Measurements from ENCODE around the gene VTN.

VTN gene

GRCh38 chr17:28398280-28398981 is 28.3 kb upstream of the VTN start:
- Mint-ChIP-seq H3K4me3 (no peak overlapping the region), H3K9me3 (no peaks in the 10 kb centered on the region), H3K27ac (no peak overlapping the region), H3K27me3 (no peaks in the 10 kb centered on the region), H3K4me1 (no peaks in the 10 kb centered on the region), H3K36me3 (peaks cover 2% of the 10 kb centered on the region)

DNA sequence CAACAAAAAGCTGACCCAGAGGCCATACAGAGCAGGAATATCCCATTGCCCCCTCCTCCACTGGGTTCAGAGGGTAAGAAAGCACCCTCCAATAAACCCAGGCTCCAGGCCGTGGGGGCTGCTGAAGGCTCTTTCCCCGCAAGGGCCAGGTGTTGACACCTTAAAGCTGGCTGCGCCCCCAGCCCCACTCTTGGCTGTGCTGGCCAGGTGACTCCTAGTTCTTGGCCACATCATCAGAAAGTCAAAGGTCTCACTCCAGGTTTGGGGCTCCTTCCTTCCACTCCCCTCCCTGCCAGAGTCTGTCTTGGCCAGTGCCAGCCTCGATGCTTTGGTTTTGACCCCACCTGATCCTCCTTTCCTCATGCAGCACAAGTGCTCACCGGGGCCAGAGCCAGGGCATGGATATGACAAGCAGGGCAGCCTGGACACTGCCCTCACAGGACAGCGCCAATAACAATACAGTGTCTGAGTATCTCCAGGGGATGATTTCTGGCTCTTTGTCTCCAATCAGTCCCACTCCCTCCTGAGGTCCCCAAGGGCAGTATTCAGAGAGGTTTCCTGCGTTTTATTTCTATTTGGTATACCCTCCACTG is 27.7 kb upstream of the VTN start:
- no peak overlapping the region for H3K4me3 Mint-ChIP-seq
- peaks cover 2% of the 10 kb centered on the region for H3K36me3 Mint-ChIP-seq
- H3K9me3 Mint-ChIP-seq, result no peaks in the 10 kb centered on the region
- no peaks in the 10 kb centered on the region for H3K4me1 Mint-ChIP-seq
- H3K27me3 Mint-ChIP-seq, result no peaks in the 10 kb centered on the region
- no peak overlapping the region for H3K27ac Mint-ChIP-seq

- H3K36me3 Mint-ChIP-seq, result peaks cover 2% of the 10 kb centered on the region
- no peaks in the 10 kb centered on the region for H3K9me3 Mint-ChIP-seq
- H3K27me3 Mint-ChIP-seq, result no peaks in the 10 kb centered on the region
- H3K27ac Mint-ChIP-seq, result no peak overlapping the region
- no peaks in the 10 kb centered on the region for H3K4me1 Mint-ChIP-seq
- H3K4me3 Mint-ChIP-seq, result no peak overlapping the region
Measured at GRCh38 chr17:28397275-28397674, 27.2 kb upstream of the VTN start.

- H3K9me3 Mint-ChIP-seq, result no peaks in the 10 kb centered on the region
- peaks cover 2% of the 10 kb centered on the region for H3K36me3 Mint-ChIP-seq
- no peak overlapping the region for H3K27ac Mint-ChIP-seq
- H3K4me1 Mint-ChIP-seq, result no peaks in the 10 kb centered on the region
- no peaks in the 10 kb centered on the region for H3K27me3 Mint-ChIP-seq
- no peak overlapping the region for H3K4me3 Mint-ChIP-seq
Measured at GRCh38 chr17:28396635-28397239, 26.6 kb upstream of the VTN start.

GRCh38 chr17:28395968-28396367 is 25.9 kb upstream of the VTN start:
- Mint-ChIP-seq H3K27ac (no peak overlapping the region), H3K4me3 (no peak overlapping the region)

GRCh38 chr17:28395426-28395825 is 25.3 kb upstream of the VTN start:
- H3K9me3 Mint-ChIP-seq, result no peaks in the 10 kb centered on the region

More at GRCh38 chr17:28395968-28396367, 25.9 kb upstream of the VTN start:
- Mint-ChIP-seq H3K27me3 (no peaks in the 10 kb centered on the region), H3K36me3 (peaks cover 5% of the 10 kb centered on the region), H3K9me3 (no peaks in the 10 kb centered on the region), H3K4me1 (no peaks in the 10 kb centered on the region)

GRCh38 chr17:28394337-28395116 is 24.4 kb upstream of the VTN start:
- Mint-ChIP-seq H3K36me3 (peaks cover 10% of the 10 kb centered on the region), H3K27me3 (no peaks in the 10 kb centered on the region), H3K4me3 (no peak overlapping the region), H3K9me3 (no peaks in the 10 kb centered on the region), H3K27ac (no peak overlapping the region), H3K4me1 (no peaks in the 10 kb centered on the region)

More at GRCh38 chr17:28395426-28395825, 25.3 kb upstream of the VTN start:
- no peak overlapping the region for H3K27ac Mint-ChIP-seq
- H3K4me1 Mint-ChIP-seq, result no peaks in the 10 kb centered on the region
- H3K36me3 Mint-ChIP-seq, result peaks cover 7% of the 10 kb centered on the region
- no peaks in the 10 kb centered on the region for H3K27me3 Mint-ChIP-seq
- no peak overlapping the region for H3K4me3 Mint-ChIP-seq

DNA sequence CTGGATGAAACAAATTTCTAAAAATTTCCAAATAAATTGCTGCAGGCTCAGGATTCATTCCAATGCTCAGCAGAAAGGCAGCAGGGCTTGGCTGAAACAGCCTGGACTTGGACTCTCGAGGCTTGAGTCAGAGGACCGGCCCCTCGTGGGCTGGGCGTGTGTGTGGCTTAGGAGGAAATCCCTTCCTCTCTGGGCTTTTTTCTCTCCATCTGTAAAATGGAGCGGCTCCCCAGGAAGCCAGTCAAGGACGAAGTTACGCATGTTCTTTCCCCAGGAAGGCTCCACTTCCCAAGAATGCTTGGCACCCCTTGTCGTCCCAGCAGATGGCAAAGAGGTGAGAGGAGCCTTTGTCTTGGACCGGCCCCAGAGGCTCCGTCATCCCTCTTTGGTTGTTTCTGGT is 22.4 kb upstream of the VTN start:
- no peak overlapping the region for H3K4me3 Mint-ChIP-seq
- H3K27me3 Mint-ChIP-seq, result no peaks in the 10 kb centered on the region
- peaks cover 13% of the 10 kb centered on the region for H3K36me3 Mint-ChIP-seq
- H3K9me3 Mint-ChIP-seq, result no peaks in the 10 kb centered on the region
- peaks cover 4% of the 10 kb centered on the region for H3K4me1 Mint-ChIP-seq
- no peak overlapping the region for H3K27ac Mint-ChIP-seq

- Mint-ChIP-seq H3K4me1 (peaks cover 5% of the 10 kb centered on the region), H3K36me3 (peaks cover 13% of the 10 kb centered on the region), H3K27me3 (no peaks in the 10 kb centered on the region), H3K27ac (no peak overlapping the region), H3K4me3 (no peak overlapping the region), H3K9me3 (no peaks in the 10 kb centered on the region)
Measured at GRCh38 chr17:28391401-28391800, 21.3 kb upstream of the VTN start.

- Mint-ChIP-seq H3K9me3 (no peaks in the 10 kb centered on the region), H3K4me1 (peaks cover 5% of the 10 kb centered on the region), H3K27me3 (no peaks in the 10 kb centered on the region), H3K36me3 (peaks cover 13% of the 10 kb centered on the region), H3K27ac (no peak overlapping the region), H3K4me3 (no peak overlapping the region)
Measured at GRCh38 chr17:28390984-28391383, 20.9 kb upstream of the VTN start.

GRCh38 chr17:28390563-28390962 is 20.5 kb upstream of the VTN start:
- Mint-ChIP-seq H3K9me3 (no peaks in the 10 kb centered on the region), H3K36me3 (peaks cover 13% of the 10 kb centered on the region), H3K27ac (no peak overlapping the region), H3K27me3 (no peaks in the 10 kb centered on the region), H3K4me3 (no peak overlapping the region), H3K4me1 (peaks cover 6% of the 10 kb centered on the region)

- Mint-ChIP-seq H3K36me3 (peaks cover 13% of the 10 kb centered on the region), H3K27ac (no peak overlapping the region)
Measured at GRCh38 chr17:28390141-28390540, 20.0 kb upstream of the VTN start.

DNA sequence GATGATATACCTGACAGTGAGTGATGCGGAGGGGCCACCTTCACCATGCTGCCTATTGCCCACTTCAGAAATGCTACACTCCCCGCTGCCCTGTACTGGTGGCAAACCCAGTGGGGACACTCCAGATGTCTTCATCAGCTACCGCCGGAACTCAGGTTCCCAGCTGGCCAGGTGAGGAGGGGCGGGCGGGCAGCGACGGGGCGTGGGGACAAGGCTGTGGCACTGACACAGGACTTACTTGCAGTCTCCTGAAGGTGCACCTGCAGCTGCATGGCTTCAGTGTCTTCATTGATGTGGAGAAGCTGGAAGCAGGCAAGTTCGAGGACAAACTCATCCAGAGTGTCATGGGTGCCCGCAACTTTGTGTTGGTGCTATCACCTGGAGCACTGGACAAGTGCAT is 18.0 kb upstream of the VTN start:
- Mint-ChIP-seq H3K36me3 (peaks cover 11% of the 10 kb centered on the region), H3K4me3 (no peak overlapping the region), H3K4me1 (peaks cover 19% of the 10 kb centered on the region), H3K27me3 (no peaks in the 10 kb centered on the region), H3K9me3 (no peaks in the 10 kb centered on the region), H3K27ac (no peak overlapping the region)

More at GRCh38 chr17:28390141-28390540, 20.0 kb upstream of the VTN start:
- Mint-ChIP-seq H3K9me3 (no peaks in the 10 kb centered on the region), H3K27me3 (no peaks in the 10 kb centered on the region), H3K4me1 (peaks cover 10% of the 10 kb centered on the region), H3K4me3 (no peak overlapping the region)

- H3K4me3 Mint-ChIP-seq, result no peak overlapping the region
- H3K4me1 Mint-ChIP-seq, result peaks cover 27% of the 10 kb centered on the region
- no peak overlapping the region for H3K27ac Mint-ChIP-seq
- H3K27me3 Mint-ChIP-seq, result no peaks in the 10 kb centered on the region
- peaks cover 10% of the 10 kb centered on the region for H3K36me3 Mint-ChIP-seq
- H3K9me3 Mint-ChIP-seq, result no peaks in the 10 kb centered on the region
Measured at GRCh38 chr17:28386391-28386790, 16.3 kb upstream of the VTN start.

DNA sequence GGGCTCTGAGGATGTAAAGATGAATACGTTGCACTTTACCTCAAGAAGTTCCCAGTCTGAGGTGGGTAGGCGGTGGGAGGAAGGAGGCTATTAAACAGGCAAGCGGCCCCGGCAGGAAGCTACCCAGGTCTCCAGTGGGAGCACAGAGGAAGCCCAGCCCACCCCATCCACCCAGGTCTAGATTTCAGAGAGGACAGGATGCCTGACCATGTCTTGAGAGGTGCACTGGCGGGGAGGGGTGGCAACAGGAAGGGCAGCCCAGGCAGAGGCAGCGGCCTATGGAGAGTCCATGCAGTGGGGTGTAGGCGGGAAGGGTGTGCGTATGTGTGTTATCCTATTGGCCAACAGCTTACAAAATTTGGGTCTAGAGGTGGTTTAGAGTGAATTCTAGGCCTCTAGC is 15.3 kb upstream of the VTN start:
- Mint-ChIP-seq H3K27ac (no peak overlapping the region), H3K36me3 (peaks cover 9% of the 10 kb centered on the region), H3K9me3 (no peaks in the 10 kb centered on the region), H3K27me3 (no peaks in the 10 kb centered on the region), H3K4me1 (peaks cover 36% of the 10 kb centered on the region), H3K4me3 (peak overlapping the region; percentile 94)

DNA sequence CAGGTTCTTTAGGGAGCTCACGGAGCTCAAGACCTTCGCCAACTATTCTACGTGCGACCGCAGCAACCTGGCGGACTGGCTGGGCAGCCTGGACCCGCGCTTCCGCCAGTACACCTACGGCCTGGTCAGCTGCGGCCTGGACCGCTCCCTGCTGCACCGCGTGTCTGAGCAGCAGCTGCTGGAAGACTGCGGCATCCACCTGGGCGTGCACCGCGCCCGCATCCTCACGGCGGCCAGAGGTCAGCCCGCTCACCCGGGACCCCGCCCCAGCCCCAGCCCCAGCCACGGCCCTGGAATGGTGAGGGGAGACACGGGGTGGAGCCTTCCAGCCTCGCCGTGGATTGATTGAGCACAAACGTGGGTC is 14.9 kb upstream of the VTN start:
- H3K27ac Mint-ChIP-seq, result no peak overlapping the region
- H3K9me3 Mint-ChIP-seq, result no peaks in the 10 kb centered on the region
- H3K4me3 Mint-ChIP-seq, result peak overlapping the region; percentile 94
- no peaks in the 10 kb centered on the region for H3K27me3 Mint-ChIP-seq
- H3K4me1 Mint-ChIP-seq, result peaks cover 39% of the 10 kb centered on the region
- peaks cover 7% of the 10 kb centered on the region for H3K36me3 Mint-ChIP-seq
